Measurements from ENCODE around the gene ELOF1.
"Not testable (repeated sequence)": the region's sequence is repeated elsewhere in the genome, so short reads cannot be mapped to it uniquely, and the experiment has no call there.

ELOF1 gene

DNA sequence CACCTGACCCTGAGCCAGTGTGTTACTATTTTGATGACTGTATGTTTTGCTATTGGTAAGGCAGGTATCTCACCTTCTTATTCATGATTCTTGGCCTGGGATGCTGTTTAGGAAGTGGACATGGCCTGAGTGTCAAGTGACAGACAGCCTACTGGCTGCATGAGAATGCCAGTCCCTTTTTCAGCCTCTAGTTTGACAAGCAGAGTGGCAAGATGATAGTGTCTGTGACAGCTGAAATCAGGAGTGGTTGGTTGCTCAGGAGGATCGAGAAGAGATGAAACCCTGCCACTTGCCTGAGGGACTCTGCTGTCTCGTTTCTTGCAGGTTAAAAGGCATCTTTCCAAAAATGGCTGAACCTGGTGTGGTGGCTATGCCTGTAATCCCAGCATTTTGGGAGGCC, 7.1 kb upstream of the ELOF1 start:
- DNase-seq, result no peak

DNA sequence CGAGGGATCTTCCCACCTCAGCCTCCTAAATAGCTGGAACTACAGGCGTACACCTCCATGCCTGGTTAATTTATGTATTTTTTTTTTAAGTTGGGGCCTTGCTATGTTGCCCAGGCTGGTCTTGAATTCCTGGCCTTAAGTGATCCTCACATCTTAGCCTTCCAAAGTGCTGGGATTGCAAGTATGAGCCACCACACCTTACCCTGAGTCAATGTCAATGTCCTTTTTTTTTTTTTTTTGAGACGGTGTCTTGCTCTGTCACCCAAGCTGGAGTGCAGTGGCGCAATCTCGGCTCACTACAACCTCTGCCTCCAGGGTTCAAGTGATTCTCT, 6.6 kb upstream of the ELOF1 start:
- not testable (repeated sequence) for DNase-seq

DNA sequence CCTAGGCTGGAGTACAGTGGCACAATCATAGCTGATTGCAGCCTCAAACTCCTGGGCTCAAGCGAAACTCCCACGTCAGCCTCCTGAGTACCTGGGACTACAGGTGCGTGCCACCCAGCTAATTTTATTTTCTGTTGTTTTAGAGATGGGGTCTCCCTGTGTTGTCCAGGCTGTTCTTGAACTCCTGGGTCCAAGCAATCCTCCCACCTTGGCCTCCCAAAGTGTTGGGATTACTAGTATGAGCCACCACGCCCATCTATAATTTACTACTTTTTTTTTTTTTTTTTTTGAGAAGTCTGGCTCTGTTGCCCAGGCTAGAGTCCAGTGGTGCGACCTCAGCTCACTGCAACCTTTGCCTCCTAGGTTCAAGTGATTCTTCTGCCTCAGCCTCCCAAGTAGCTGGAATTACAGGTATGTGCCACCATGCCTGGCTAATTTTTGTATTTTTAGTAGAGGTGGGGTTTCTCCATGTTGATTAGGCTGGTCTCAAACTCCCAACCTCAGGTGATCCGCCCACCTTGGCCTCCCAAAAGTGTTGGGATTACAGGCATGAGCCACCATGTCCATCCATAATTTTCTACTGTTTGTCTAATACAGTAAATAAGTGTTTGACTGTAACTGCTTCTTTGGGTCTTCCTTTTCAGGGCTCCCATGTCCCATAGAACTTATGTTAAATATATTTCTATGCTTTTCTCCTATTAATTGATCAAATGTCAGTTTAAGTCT, 5.2 kb upstream of the ELOF1 start:
- not testable (repeated sequence) for DNase-seq

DNA sequence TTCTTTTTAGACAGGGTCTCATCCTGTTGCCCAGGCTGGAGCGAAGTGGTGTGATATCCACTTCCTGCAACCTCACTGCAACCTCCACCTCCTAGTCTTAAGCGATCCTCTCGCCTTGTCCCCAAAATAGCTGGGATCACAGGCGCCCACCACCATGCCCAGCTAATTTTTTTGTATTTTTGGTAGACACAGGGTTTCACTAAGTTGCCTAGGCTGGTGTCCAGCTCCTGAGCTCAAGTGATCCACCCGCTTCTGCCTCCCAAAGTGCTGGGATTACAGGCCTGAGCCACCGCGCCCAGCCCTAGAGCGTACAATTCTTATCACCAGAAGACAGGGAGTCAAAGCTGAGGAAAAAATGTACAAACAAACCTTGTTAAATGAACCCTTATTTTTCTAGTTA, 4.5 kb upstream of the ELOF1 start:
- no peak for DNase-seq

DNA sequence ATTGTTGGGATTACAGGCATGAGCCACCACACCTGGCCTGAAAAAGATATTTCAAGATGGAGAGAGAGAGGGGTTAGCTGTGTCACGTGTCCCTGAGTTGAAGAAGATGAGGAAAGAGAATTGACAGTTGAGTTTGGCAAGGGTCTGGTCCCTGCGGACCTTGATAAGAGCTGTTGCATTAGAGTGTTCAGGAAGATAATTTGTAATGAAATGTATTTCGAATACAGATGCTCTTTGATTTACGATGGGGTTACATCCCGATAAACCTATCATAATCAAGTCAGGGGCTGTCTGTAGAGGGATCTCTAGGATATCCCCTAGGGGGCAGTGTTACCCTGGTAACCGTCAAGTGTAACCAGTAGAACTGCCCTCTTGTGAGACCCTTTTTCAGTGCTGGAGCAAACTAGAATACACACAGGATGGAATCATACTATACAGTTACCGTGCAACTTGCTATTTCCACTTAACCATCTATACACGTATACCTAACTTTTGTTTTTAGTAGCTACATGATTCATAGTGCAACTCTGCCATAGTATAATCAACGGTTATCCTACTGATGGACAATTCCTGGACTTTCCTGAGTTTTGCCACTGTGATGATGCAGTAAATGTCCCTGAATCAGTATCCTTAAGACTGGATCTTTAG, 1.5 kb upstream of the ELOF1 start:
- DNase-seq, result peak; percentile 73

DNA sequence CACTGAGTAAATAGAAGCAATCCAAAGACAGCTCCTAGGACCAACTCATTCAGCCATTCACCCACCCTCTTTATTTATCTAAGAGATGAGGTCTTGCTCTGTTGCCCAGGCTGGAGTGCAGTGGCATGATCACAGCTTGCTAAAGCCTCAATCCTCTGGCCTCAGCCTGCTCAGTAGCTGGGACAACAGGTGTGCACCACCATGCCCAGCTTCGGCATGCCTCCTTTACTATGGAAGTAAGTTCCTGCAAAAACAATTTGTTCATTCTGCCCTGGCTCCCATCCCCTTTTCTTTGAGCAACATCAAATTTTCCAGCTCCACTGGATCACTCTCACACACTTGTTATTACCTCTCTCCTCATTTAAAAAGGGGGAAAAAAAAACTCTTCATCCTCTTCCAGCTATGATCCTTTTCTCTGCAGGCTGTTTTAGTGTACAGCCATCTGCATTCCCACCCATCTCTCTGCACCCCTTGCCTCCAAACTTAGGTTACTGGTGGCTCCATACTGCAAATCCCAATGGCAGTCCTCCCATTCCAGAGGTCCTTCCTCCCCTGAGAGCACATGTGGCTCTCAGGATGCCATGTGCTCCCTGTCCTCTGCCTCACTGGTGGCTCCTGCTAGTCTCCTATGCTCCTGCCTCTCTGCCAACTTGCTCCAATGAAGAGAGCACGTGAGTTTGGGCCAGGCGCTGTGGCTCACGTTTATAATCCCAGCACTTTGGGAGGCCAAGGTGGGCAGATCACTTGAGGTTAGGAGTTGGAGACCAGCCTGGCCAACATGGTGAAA, 2.2 kb downstream of the ELOF1 start:
- no peak for DNase-seq

DNA sequence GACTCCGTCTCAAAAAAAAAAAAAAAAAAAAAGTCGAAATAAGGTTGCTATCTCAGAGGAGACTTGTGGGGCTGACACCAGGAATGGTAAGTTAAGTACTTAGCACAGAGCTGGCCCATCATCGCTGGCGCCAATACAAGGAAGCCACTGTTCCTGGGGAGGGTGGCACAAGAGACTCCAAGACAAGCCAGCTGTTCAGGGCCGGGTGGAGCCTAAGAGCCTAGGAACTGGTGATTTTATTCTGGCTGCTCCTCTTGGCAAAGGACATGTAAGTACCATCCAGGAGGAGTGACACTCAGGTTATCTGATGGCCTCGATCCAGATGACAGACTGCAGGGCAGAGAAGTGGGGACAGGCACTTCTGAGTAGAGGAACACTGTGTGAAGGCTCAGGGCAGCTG, 3.8 kb downstream of the ELOF1 start:
- no peak for DNase-seq

DNA sequence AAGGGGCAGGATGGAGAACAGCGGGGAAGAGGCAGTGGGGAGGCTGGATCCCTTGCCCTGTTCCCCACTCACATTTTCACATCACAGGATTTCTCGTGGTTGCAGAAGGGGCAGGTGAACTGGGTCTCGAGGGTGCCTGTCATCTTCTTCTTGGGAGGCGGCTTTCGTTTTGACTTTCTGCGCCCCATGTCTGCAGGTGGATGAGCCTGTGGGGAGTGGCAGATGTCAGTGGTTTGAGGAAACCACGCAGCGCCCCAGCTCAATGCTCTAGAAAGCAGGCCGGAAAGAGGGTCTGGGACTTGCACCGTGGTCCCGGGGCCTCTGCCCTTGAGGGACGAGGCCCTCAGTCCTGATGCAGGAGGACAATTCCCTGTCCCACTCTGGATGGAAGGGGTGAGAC, 4.9 kb downstream of the ELOF1 start:
- DNase-seq, result no peak

DNA sequence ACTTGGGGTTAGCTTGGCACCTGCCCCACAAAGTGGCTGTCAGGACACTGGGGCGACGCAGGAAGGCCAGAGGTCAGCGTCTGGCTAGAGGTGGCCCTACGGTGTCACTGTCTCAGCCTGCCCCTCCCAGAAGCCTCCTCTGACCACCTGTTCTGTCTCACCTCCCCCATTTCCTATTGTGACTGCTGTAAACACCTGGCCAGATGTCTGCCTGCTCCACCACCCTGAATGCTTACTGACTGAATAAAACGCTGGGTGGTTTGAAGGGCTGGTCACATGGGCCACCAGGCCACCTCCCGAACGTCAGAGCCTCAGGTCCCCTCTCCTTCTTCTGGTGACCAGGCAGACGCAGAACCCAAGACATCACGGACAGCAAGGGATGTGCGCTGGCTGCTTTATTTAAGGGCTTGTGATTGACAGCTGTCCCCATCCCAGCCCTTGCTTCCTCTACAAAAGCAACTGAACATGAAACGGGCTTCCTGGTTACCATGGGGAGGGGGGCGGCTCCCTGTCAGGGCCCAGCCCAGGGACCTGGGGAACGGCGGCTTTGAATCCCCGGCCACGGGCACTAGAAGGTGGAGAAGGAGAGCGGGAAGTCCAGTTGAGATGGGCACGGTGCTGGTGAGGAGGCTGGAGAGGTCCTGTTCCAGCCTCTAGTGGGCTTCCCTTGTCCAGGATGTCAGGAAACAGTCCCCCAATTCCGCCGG, 6.2 kb downstream of the ELOF1 start:
- DNase-seq, result no peak

DNA sequence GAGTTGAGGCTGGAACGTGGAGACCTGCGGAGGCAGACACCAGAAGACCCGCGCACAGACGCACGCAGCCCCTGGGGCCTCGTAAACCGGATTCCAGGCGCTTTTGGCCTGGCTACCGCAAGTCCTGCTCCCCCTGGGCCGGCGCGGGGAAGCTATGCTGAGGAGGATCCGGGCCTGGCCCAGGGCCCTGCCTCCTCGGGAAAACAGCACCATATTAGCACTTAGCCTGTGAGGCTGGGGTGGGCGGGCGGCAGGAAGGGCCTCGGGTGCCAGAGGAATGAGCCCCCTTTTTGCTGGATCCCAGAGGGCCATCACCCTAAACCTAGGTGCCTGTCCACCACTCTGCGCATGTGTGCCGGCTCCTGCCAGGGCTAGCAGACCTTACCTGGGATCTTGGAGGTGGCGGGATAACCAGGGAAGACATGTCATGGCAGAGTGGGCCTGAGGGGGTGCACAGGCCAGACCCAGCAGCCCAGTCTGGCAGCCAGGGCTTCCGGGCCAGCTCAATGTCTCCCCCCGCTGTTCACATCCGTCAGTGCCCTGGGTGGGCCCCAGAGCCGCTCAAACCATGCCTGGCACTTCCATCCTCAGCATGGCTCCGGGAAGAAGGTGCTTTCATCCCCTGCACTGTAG, 7.3 kb downstream of the ELOF1 start:
- DNase-seq, result peak; percentile 30

DNA sequence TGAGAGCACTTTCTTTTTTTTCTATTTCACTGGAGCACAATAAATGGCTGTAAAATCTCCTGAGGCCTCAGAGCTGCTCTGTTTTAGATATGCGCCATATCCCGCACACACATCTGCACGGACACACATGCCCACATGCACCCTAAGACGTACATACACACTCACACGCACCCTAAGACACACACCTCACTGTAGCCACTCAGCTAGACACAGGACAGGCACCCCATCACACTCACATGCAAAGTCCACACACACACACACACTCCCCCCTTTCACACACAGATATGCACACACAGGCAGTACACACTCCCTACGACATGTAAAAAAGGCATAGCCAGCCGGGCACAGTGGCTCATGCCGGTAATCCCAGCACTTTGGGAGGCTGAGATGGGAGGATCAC, 8.8 kb downstream of the ELOF1 start:
- DNase-seq, result no peak

DNA sequence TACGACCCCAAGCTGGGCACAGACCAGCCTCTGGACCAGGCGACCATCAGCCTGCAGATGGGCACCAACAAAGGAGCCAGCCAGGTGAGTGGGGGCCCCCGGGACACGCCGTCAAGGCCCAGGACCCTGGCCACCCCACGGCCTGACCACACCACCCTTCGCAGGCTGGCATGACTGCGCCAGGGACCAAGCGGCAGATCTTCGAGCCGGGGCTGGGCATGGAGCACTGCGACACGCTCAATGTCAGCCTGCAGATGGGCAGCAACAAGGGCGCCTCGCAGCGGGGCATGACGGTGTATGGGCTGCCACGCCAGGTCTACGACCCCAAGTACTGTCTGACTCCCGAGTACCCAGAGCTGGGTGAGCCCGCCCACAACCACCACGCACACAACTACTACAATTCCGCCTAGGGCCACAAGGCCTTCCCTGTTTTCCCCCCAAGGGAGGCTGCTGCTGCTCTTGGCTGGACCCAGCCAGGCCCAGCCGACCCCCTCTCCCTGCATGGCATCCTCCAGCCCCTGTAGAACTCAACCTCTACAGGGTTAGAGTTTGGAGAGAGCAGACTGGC, 9.6 kb downstream of the ELOF1 start:
- no peak for DNase-seq

DNA sequence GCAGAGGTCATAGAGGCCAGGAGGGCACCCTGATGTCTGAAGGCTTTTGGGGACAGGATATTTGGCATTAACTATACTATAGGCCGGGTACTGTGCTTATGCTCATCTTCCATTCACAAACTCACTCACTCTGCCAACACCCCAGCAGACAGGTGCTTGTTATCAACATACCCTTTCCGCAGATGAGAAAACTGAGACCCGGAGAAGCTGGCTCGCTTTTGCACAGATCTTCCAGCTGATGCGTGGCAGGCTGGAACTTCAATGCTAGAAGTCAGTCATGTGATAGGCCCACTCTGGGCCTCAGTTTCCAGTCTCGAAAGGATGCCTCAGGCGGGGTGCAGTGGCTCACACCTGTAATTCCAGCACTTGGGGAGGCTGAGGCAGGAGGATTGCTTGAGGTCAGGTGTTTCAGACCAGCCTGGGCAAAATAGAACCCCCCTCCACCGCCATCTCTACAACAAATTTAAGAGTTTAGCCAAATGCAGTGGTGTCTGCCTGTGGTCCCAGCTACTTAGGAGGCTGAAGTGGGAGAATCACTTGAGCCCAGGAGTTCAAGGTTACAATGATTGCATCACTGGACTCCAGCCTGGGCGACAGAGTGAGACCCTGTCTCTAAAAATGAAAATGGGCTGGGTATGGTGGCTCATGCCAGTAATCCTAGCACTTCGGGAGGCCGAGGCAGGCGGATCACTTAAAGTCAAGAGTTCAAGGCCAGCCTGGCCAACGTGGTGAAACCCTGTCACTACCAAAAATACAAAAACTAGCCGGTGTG, 10.9 kb downstream of the ELOF1 start:
- no peak for DNase-seq

DNA sequence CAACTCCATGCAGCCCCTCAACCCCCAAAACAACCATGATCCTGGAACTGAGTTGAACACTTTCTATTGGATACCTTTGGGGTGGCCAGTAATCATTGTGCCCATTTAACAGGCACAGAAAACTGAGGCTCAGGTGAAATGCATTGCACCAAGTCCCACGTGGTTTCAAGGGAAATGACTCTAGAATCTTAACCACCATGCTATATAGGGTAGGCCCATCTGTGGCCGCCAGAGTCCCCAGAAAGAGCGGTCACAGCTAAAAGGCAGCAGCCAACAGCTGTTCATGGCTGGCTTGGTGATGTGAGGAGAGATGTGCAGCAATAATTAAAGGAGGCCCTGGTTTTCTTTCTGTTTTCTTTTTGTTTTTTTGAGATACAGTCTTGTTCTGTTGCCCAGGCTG, 17.8 kb downstream of the ELOF1 start:
- DNase-seq, result no peak

DNA sequence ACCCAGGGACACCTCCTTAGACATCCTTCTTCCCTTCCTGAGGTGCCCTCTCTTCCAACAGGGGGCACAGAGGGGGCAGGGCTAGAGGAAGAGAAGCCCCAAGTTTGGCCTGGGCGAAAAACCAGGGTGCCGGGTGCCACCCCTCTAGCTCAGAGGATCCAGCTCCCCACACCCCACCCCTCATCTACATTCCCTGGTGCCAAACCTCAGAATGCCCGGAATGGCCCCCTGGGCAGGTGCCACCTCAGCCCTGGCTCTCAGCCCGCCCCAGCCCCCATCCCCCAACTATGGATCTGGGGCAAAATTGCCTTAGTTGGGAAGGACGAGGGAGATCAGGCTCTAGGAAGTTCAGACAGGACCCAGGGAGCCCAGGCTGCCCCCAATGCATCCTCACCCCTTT, 18.4 kb downstream of the ELOF1 start:
- DNase-seq, result peak; percentile 10

DNA sequence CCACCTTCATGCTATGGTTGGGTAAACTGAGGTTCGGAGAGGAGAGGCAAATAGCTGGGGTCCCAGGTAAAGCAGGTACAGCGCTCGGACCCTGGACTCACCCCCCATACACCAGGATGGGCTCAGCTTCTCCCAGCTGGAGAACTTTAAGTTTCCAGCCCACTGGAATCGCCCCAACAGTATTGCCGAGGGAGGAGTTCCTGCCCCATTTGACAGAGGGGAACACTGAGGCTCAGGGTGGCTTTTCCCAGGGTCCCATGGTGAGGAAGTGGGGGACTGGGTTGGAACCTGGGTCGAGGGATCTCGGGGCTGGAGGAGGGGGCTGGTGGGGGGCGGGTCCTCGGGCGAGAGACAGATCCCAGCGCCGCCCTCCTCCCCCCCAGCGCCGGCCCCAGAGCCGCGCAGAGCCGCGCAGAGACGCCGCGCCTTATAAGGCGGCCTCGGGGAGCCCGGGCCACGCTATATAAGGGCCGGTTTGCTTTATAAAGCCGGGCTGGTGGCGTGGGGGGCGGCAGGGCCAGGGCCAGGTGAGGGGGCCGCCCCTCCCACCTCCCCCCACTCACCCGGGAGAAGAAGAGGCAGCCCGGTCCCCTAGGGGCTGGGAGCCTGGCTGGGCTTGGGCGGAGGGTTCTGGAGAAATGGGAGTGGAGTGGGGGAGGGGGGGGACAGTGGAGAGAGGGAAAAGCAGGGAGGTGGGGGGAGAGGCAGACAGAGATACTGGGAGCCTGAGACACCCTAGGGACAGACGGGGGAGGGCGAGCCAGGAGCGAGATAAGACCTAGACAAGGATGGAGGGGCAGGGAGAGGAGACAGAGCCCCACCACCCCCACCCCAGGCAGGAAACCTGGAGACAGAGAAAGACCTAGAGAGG, 19.3 kb downstream of the ELOF1 start:
- peak; percentile 83 for DNase-seq

DNA sequence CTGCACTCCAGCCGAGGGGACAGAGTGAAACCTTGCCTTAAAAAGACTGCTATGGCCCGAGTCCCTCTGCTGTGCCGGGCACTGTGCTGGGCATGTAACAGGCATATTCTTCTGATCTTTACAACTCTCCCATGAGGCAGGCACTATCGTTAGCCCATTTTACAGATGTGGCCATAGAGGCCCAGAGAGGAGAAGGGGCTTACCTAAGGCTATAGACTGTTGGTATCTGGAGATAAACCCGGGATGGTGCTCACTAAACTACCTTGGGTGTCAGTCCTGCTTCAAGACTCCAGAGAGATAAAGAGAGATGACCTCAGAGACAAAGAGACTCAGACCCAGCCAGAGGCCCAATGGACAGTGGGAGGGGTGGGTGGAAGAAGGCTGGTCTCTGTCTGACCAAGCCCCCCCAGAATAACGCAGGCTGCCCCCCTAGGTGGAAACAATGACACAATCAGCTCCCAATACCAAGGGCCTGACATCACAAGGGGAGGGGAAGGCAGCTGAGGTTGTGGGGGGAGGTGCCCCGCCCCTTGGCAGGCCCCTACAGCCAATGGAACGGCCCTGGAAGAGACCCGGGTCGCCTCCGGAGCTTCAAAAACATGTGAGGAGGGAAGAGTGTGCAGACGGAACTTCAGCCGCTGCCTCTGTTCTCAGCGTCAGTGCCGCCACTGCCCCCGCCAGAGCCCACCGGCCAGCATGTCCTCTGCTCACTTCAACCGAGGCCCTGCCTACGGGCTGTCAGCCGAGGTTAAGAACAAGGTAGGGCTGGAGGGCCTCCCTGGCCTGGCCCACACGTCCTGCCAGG, 20.6 kb downstream of the ELOF1 start, which contains the start of gene CNN1:
Gene CNN1 (plus strand): TSS at position 620 of the 805 bp plus-strand sequence. CDS start 77 bp downstream, at position 697.
- DNase-seq, result peak; percentile 96

DNA sequence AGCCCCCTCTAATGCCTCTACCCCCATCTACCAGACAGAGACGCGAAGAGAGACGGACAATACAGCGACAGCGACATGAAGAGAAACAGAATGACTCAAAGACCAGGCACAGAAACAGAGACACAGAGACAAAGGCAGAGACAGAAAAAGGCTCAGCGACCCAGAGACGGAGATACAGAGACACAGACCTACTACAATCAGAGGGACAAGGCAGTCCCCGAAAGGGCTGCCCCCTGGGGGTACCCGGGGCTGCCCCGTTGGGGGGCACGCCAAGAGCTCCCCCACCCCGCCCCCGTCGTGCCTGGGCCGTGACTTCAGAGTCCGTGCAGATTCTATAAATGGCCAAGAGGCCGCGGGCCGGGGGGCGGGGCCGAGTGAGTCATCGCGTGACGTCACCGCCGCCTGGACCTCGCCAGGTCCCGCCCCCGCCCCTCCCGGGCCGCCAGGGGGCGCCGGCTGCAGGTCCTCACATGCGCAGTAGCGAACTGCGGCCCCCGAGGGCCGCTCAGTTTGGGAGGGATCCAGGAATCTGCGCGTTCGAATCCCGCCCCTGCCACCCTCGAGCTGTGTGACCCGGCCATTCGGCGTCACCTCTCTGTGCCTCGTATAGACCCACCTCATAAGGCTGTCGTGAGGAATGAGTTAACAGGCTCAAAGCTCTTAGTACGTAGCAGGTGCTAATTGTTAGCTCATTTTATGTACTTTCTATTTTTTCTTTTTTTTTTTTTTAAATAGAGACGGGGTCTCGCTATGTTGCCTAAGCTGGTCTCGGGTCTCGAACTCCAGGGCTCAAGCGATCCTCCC, 23.0 kb downstream of the ELOF1 start:
- peak; percentile 91 for DNase-seq

DNA sequence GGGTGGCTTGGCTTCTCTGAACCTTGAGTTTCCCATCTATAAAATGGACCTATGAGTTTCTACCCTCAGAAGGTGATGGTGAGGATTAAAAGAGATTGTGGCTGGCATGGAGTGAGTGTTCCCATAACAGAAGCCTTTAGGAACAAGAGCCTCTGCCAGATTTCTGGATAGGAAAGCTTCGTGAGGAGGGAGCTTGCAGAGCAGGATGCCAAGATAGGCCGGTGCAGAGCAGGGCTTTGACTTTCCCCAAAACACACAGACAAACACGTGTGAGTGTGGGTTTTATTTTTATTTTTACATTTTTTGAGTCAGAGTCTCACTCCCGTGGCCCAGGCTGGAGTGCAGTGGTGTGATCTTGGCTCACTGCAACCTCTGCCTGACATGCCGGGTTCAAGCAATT, 24.1 kb downstream of the ELOF1 start:
- DNase-seq, result peak; percentile 31
